NOMO-1 treated with dmso at 0.1 percent for 144 hours (cell line): Measurements from ENCODE around the gene PNLIPRP1.

Experiments used
- DNase-seq: peaks from one replicate; lab custom pipeline; 2025; ENCODE audit not compliant: unreplicated experiment; lab: John Stamatoyannopoulos, UW

The PNLIPRP1 gene

GRCh38 chr10:116598329-116598728 is 7.6 kb downstream of the PNLIPRP1 start:
- no peak for DNase-seq

GRCh38 chr10:116599991-116600390 is 9.2 kb downstream of the PNLIPRP1 start:
- DNase-seq: no peak

- DNase-seq: no peak
These were observed 12.1 kb downstream of the PNLIPRP1 start for GRCh38 chr10:116602648-116603400.

- DNase-seq: no peak
These were observed 15.3 kb downstream of the PNLIPRP1 start for GRCh38 chr10:116606061-116606483.

- no peak for DNase-seq
These were observed 16.6 kb downstream of the PNLIPRP1 start for GRCh38 chr10:116607336-116607735.

GRCh38 chr10:116608686-116609594 is 18.2 kb downstream of the PNLIPRP1 start:
- no peak for DNase-seq

- no peak for DNase-seq
These were observed 19.8 kb downstream of the PNLIPRP1 start for GRCh38 chr10:116610443-116611152.

- DNase-seq: no peak
These were observed 20.4 kb downstream of the PNLIPRP1 start for GRCh38 chr10:116611153-116611545.

GRCh38 chr10:116612107-116612769 is 21.5 kb downstream of the PNLIPRP1 start:
- no peak for DNase-seq

GRCh38 chr10:116613471-116613870 is 22.7 kb downstream of the PNLIPRP1 start:
- no peak for DNase-seq

- DNase-seq: no peak
These were observed 24.0 kb downstream of the PNLIPRP1 start for GRCh38 chr10:116614796-116615195.

- no peak for DNase-seq
These were observed 24.5 kb downstream of the PNLIPRP1 start for GRCh38 chr10:116615199-116615776.

- no peak for DNase-seq
These were observed 30.0 kb downstream of the PNLIPRP1 start, which contains the start of gene PNLIPRP2 for GRCh38 chr10:116620423-116621400. Gene PNLIPRP2, plus strand, starts transcription at chr10:116620953.

GRCh38 chr10:116621476-116621875 is 30.7 kb downstream of the PNLIPRP1 start:
- DNase-seq: no peak

GRCh38 chr10:116621934-116622655 is 31.3 kb downstream of the PNLIPRP1 start:
- DNase-seq: no peak

- no peak for DNase-seq
These were observed 35.1 kb downstream of the PNLIPRP1 start for GRCh38 chr10:116625845-116626244.

- DNase-seq: no peak
These were observed 36.1 kb downstream of the PNLIPRP1 start for GRCh38 chr10:116626815-116627214.

- no peak for DNase-seq
These were observed 36.7 kb downstream of the PNLIPRP1 start for GRCh38 chr10:116627386-116627933.
